GM06990 (cell line): ENCODE measurements around the gene S100A7.
"Not testable (repeated sequence)": the region's sequence is repeated elsewhere in the genome, so short reads cannot be mapped to it uniquely, and the experiment has no call there.

ENCODE experiments used
- DNase-seq: peaks from one replicate; pipeline ENCODE4 v3.0.0-alpha.2; 2011; ENCODE audit not compliant: insufficient read length; ENCODE audit errors: extremely low read depth
- H3K27me3 ChIP-seq: replicated peaks from 2 replicates; pipeline ENCODE4 v1.6.0; 2011; ENCODE audit warnings: low read length; ENCODE audit not compliant: control insufficient read depth, insufficient read depth
- H3K36me3 ChIP-seq: 2 replicates; pipeline ENCODE4 v1.5.1; 2011; ENCODE audit warnings: low read length; ENCODE audit not compliant: control insufficient read depth, insufficient read depth
- H3K4me3 ChIP-seq: replicated peaks from 2 replicates; pipeline ENCODE4 v1.5.1; 2011; ENCODE audit warnings: low read depth, mild to moderate bottlenecking, control low read depth, low read length
- TF ChIP-seq, protein P1 (sequence below): IDR thresholded peaks from 2 replicates; pipeline ENCODE4 v1.5.1; 2011; ENCODE audit warnings: low read length, control low read depth, mild to moderate bottlenecking, inconsistent platforms; ENCODE audit not compliant: insufficient read depth, poor library complexity, severe bottlenecking

The S100A7 gene

DNA sequence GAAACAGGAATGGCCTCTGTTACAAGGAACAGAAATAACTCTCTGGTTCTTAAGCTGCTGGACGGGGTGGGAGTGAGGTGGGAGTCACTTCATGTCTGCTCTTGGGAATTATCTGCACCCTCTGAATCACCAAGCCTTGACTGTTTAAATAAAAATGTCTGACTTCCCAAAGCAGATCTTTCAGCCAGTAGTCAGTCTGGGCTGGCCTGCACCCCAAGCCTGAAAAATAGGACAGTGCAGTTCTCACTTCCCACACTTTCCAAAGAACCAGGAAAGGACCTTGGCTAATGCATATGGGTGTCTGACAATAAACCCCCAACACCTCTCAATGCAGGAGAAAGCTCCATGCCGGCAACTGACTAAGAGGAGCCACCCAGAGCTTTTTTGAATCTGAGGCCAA is 796 bp downstream of the S100A7 start:
- TF ChIP-seq, protein P1, sequence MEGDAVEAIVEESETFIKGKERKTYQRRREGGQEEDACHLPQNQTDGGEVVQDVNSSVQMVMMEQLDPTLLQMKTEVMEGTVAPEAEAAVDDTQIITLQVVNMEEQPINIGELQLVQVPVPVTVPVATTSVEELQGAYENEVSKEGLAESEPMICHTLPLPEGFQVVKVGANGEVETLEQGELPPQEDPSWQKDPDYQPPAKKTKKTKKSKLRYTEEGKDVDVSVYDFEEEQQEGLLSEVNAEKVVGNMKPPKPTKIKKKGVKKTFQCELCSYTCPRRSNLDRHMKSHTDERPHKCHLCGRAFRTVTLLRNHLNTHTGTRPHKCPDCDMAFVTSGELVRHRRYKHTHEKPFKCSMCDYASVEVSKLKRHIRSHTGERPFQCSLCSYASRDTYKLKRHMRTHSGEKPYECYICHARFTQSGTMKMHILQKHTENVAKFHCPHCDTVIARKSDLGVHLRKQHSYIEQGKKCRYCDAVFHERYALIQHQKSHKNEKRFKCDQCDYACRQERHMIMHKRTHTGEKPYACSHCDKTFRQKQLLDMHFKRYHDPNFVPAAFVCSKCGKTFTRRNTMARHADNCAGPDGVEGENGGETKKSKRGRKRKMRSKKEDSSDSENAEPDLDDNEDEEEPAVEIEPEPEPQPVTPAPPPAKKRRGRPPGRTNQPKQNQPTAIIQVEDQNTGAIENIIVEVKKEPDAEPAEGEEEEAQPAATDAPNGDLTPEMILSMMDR, result no peak
- no peaks in the 10 kb centered on the region for H3K36me3 ChIP-seq
- DNase-seq, result no peak
- H3K27me3 ChIP-seq, result no peaks in the 10 kb centered on the region; the same call in none of the 2 replicates
- no peak overlapping the region for H3K4me3 ChIP-seq

DNA sequence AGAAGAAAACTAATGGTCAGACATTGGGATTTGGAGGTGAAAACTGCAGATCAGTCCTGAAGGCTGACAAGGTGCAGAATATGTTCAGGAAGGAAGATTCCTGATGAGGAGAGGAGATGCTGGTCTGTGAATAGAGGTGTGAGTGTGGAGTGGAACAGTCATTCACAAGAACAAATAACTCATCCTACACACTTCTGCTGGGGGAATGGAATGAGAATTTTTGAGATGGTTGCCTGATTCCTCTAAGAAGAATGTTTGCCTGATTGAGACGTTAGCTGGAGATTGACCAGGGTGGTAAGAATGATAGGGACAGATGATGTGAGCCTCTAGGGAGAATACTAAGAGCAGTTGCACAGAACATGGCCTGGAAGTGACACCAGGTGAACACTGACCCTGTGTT is 4.1 kb downstream of the S100A7 start:
- Histone ChIP-seq H3K36me3 (no peaks in the 10 kb centered on the region), H3K27me3 (no peaks in the 10 kb centered on the region; the same call in none of the 2 replicates), H3K4me3 (no peak overlapping the region)
- TF ChIP-seq, protein P1, result no peak
- no peak for DNase-seq

DNA sequence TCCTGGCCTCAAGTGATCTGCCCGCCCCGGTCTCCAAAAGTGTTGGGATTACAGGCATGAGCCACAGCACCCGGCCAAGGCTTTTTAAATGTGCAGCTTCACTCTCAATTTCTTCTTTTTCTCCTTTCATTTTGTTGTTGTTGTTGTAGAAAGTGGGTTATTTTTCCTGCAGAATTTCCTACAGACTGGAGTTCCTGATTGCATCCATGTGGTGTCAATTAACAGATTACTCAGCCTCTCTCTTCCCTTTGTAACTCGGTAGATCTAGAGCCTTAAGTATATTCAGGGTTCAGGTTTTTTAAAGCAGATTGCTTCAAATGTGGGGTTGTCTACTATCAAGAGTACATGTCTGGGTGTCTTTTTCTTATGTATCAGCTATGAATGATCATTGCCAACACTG is 11.6 kb downstream of the S100A7 start:
- not testable (repeated sequence) for H3K4me3 ChIP-seq, H3K27me3 ChIP-seq, H3K36me3 ChIP-seq, DNase-seq

DNA sequence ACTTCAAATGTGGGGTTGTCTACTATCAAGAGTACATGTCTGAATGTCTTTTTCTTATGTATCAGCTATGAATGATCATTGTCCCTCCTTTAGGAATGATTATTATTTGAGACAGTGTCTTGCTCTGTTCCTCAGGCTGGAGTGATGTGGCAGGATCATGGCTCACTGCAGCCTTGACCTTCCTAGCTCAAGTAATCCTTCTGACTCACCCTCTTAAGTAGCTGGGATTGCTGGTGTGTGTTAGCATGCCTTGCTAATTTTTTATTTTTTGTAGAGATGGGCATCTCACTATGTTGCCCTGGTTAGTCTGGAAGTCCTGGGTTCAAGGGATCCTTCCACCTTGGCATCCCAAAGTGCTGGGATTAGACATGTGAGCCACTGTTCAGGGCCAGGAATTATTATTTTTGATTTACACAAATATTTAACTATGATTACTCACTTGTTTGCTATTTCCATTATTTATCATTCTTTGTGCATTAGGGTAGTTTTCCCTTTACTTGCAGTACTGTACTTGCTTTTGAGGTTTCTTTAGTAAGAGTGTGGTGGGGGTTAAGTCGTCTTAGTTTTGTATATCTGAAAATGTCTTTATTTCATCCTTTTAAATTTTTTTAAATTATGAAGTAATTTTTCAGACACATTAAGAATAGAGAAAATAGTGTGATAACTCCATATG is 12.8 kb downstream of the S100A7 start:
- Histone ChIP-seq H3K4me3 (no peak overlapping the region), H3K27me3 (no peaks in the 10 kb centered on the region), H3K36me3 (no peaks in the 10 kb centered on the region)
- TF ChIP-seq, protein P1, result no peak
- no peak for DNase-seq

DNA sequence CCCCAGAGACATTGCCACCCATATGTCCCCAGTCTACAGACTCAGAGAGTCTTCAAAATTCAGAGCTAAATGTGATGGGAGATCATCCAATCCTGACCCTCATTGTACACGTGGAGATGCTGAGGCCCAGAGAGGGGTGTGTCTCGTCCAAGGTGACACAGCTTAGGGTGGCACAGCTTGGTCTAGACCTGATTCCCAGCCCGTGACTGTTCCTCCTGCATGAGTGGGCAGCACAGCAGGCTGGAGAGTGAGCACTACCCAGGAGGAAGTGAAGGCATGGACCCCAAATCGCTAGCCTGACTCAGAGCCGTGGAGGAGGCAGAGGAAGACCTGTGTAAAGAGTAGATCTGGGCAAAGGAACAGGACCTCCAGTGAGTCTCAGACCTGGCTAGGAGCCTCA is 16.4 kb downstream of the S100A7 start:
- Histone ChIP-seq H3K36me3 (no peaks in the 10 kb centered on the region), H3K4me3 (no peak overlapping the region), H3K27me3 (no peaks in the 10 kb centered on the region)
- DNase-seq, result no peak
- TF ChIP-seq, protein P1, result no peak

DNA sequence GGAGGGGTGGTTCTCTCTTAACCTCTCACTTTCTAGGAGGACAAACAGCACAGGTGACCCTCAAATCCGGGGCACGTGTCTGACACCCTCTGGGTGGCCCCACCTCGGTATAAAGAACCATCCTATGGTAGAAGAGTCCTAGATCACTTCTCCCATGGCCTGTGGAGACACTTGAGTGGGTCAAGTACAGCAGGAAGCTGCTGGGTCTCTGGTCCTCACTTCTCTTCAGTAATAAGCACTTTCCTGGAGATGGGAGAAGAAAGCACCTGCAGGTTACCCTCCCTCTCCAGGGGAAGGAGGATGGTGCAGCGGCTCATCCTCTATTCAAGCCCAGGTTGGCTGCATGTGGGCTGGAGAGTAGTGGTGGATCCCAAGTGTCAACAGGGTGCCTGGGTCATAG is 17.0 kb downstream of the S100A7 start:
- no peak overlapping the region for H3K4me3 ChIP-seq
- H3K27me3 ChIP-seq, result no peaks in the 10 kb centered on the region
- no peaks in the 10 kb centered on the region for H3K36me3 ChIP-seq
- DNase-seq, result no peak
- TF ChIP-seq, protein P1, result no peak
